Vagina (tissue), 2 donors: ENCODE measurements around the gene MDFI.

Source experiments
- POLR2A ChIP-seq, 2 donors: fragments of 450-650 bp; IDR thresholded peaks; one replicate each; pipeline ENCODE4 v1.6.1; 2017; ENCODE audit warnings: antibody characterized with exemption in 2 of 2, mild to moderate bottlenecking in 2 of 2, moderate library complexity in 2 of 2
- POLR2AphosphoS5 ChIP-seq, 2 donors: sonication (generic); formaldehyde crosslinking; IDR thresholded peaks; one replicate each; pipeline ENCODE4 v1.9.0; 2017; ENCODE audit warnings: antibody characterized with exemption in 2 of 2, mild to moderate bottlenecking in 2 of 2, low read depth in 1 of 2; ENCODE audit not compliant: insufficient read depth in 1 of 2
- TF ChIP-seq, protein P1 (sequence below), 3 experiments: fragments of 450-650 bp in 2 of 3; fragments of 200-600 bp in 1 of 3; sonication (generic) in 1 of 3; IDR thresholded peaks; one replicate each; pipeline ENCODE4 v1.5.1; 2017 to 2019; ENCODE audit warnings: antibody characterized with exemption in 3 of 3, mild to moderate bottlenecking in 2 of 3, moderate library complexity in 2 of 3

DNA sequence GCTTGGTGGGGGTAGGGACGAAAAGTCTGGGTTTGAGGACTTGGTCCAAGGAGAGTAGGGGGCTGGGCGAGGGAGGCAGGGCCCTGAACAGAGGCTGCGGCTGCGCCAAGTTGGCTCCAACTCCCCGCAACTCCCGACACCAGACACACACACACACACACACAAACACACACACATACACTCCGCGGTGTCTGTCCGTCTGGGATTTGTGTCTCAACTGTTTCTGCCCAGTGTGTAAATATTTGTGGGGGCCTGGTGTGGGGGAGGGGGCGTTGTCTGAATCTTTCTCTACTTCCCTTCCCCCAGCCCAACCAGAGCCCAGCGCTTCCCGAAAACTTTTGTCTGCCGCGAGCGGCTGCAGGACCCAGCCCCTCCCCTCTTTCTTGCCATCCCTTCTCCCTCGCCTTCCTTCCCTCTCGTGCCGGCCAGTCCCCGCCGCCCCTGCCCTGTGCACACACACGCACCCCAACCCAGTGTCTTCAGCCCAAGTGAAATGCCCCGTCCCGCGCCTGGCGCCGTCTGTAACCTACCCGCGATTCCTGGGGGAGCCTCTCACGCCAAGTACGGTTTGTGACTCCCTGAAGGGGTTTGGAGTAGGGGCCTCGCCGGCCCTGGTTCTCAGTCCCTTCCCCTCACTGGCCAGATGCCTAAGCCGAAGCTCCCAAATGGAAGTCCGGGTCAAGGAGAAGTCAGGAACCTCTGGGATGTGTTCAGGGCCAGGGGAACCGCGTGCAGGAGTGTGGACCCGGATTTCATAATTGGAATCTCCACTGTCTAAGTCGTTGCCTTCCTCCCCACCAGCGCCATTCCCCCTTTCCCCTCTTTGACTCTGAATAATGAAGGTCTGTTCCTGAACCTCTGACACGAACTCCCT, 904 bp downstream of the MDFI start:
- TF ChIP-seq, protein P1, sequence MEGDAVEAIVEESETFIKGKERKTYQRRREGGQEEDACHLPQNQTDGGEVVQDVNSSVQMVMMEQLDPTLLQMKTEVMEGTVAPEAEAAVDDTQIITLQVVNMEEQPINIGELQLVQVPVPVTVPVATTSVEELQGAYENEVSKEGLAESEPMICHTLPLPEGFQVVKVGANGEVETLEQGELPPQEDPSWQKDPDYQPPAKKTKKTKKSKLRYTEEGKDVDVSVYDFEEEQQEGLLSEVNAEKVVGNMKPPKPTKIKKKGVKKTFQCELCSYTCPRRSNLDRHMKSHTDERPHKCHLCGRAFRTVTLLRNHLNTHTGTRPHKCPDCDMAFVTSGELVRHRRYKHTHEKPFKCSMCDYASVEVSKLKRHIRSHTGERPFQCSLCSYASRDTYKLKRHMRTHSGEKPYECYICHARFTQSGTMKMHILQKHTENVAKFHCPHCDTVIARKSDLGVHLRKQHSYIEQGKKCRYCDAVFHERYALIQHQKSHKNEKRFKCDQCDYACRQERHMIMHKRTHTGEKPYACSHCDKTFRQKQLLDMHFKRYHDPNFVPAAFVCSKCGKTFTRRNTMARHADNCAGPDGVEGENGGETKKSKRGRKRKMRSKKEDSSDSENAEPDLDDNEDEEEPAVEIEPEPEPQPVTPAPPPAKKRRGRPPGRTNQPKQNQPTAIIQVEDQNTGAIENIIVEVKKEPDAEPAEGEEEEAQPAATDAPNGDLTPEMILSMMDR (IDR thresholded peaks at IDR 0.05), result no peak
- TF ChIP-seq POLR2AphosphoS5 (IDR thresholded peaks at IDR 0.05; ENCODE audit: insufficient read depth in 1 of 2, low read depth in 1 of 2) (no peak), POLR2A (IDR thresholded peaks at IDR 0.05) (no peak)
